ENCODE data around the gene MT3.
A peak's percentile ranks its signal among the peaks of the same experiment; 100 is the strongest.

Gene MT3

GRCh38 chr16:56600398-56600999 is 11.2 kb downstream of the MT3 start:
- Histone ChIP-seq H3K4me3 (ENCODE audit: low read depth, low read length) (no peak overlapping the region), H3K27me3 (replicated peaks) (no peaks in the 10 kb centered on the region), H3K36me3 (replicated peaks) (no peaks in the 10 kb centered on the region), H3K27ac (no peak overlapping the region)
- DNase-seq = peak; percentile 60
- in situ Hi-C loops (cut with HindIII; ENCODE audit: low pct_ligation_motif_present, low sequenced_read_pairs) = no loop called here
- peak; percentile 86 for TF ChIP-seq CTCF (IDR thresholded peaks at IDR 0.05; ENCODE audit: low read depth, low read length, missing control alignments)

GRCh38 chr16:56601325-56601724 is 12.0 kb downstream of the MT3 start:
- no peak for DNase-seq
- in situ Hi-C loops (cut with HindIII; ENCODE audit: low pct_ligation_motif_present, low sequenced_read_pairs) = no loop called here
- Histone ChIP-seq H3K27me3 (replicated peaks) (no peaks in the 10 kb centered on the region), H3K27ac (no peak overlapping the region), H3K4me3 (ENCODE audit: low read depth, low read length) (no peak overlapping the region), H3K36me3 (replicated peaks) (no peaks in the 10 kb centered on the region)
- TF ChIP-seq CTCF (IDR thresholded peaks at IDR 0.05; ENCODE audit: low read depth, low read length, missing control alignments) = no peak

- peak; percentile 68 for TF ChIP-seq CTCF (IDR thresholded peaks at IDR 0.05; ENCODE audit: low read depth, low read length, missing control alignments)
Observed at GRCh38 chr16:56603589-56603988, 14.3 kb downstream of the MT3 start.

GRCh38 chr16:56604966-56605365 is 15.6 kb downstream of the MT3 start:
- Histone ChIP-seq H3K27ac (no peak overlapping the region), H3K4me3 (ENCODE audit: low read depth, low read length) (no peak overlapping the region), H3K36me3 (replicated peaks) (no peaks in the 10 kb centered on the region), H3K27me3 (replicated peaks) (no peaks in the 10 kb centered on the region)
- no peak for DNase-seq
- no peak for TF ChIP-seq CTCF (IDR thresholded peaks at IDR 0.05; ENCODE audit: low read depth, low read length, missing control alignments)
- in situ Hi-C loops (cut with HindIII; ENCODE audit: low pct_ligation_motif_present, low sequenced_read_pairs) = no loop called here

More at GRCh38 chr16:56603589-56603988, 14.3 kb downstream of the MT3 start:
- Histone ChIP-seq H3K4me3 (ENCODE audit: low read depth, low read length) (no peak overlapping the region), H3K27ac (no peak overlapping the region), H3K36me3 (replicated peaks) (no peaks in the 10 kb centered on the region), H3K27me3 (replicated peaks) (no peaks in the 10 kb centered on the region)
- DNase-seq = peak; percentile 34
- in situ Hi-C loops (cut with HindIII; ENCODE audit: low pct_ligation_motif_present, low sequenced_read_pairs) = no loop called here

GRCh38 chr16:56605475-56605874 is 16.1 kb downstream of the MT3 start:
- TF ChIP-seq CTCF (IDR thresholded peaks at IDR 0.05; ENCODE audit: low read depth, low read length, missing control alignments) = no peak
- Histone ChIP-seq H3K27me3 (replicated peaks) (no peaks in the 10 kb centered on the region), H3K4me3 (ENCODE audit: low read depth, low read length) (no peak overlapping the region), H3K27ac (peak overlapping the region; percentile 97), H3K36me3 (replicated peaks) (no peaks in the 10 kb centered on the region)
- DNase-seq = no peak
- in situ Hi-C loops (cut with HindIII; ENCODE audit: low pct_ligation_motif_present, low sequenced_read_pairs) = no loop called here

- no peak for TF ChIP-seq CTCF (IDR thresholded peaks at IDR 0.05; ENCODE audit: low read depth, low read length, missing control alignments)
- Histone ChIP-seq H3K27ac (peak overlapping the region; percentile 97), H3K4me3 (ENCODE audit: low read depth, low read length) (no peak overlapping the region), H3K27me3 (replicated peaks) (no peaks in the 10 kb centered on the region), H3K36me3 (replicated peaks) (no peaks in the 10 kb centered on the region)
- DNase-seq = peak; percentile 62
- in situ Hi-C loops (cut with HindIII; ENCODE audit: low pct_ligation_motif_present, low sequenced_read_pairs) = no loop called here
Observed at GRCh38 chr16:56606071-56606475, 16.7 kb downstream of the MT3 start.
